ENCODE data around the gene KCNJ10.
A peak's percentile ranks its signal among the peaks of the same experiment; 100 is the strongest.

The KCNJ10 gene

GRCh38 chr1:160070243-160071163 is 543 bp upstream of the KCNJ10 start:
- peak overlapping the region; percentile 33 for H3K4me3 ChIP-seq (replicated peaks; ENCODE audit: low read depth, low read length)
- no peak for TF ChIP-seq CTCF (IDR thresholded peaks at IDR 0.05; ENCODE audit: low read depth, low read length, missing control alignments)
- no peak for DNase-seq (ENCODE audit: extremely low read depth, low read depth)

- TF ChIP-seq CTCF (IDR thresholded peaks at IDR 0.05; ENCODE audit: low read depth, low read length, missing control alignments): no peak
- DNase-seq (ENCODE audit: extremely low read depth, low read depth): no peak
- H3K4me3 ChIP-seq (replicated peaks; ENCODE audit: low read depth, low read length): no peak overlapping the region
These were observed 1.7 kb downstream of the KCNJ10 start for GRCh38 chr1:160068225-160068624.

GRCh38 chr1:160066829-160067745 is 2.9 kb downstream of the KCNJ10 start:
- H3K4me3 ChIP-seq (replicated peaks; ENCODE audit: low read depth, low read length): no peak overlapping the region

GRCh38 chr1:160064746-160065145 is 5.2 kb downstream of the KCNJ10 start:
- no peak for TF ChIP-seq CTCF (IDR thresholded peaks at IDR 0.05; ENCODE audit: low read depth, low read length, missing control alignments)
- no peak overlapping the region for H3K4me3 ChIP-seq (replicated peaks; ENCODE audit: low read depth, low read length)
- DNase-seq (ENCODE audit: extremely low read depth, low read depth): no peak

More at GRCh38 chr1:160066829-160067745, 2.9 kb downstream of the KCNJ10 start:
- TF ChIP-seq CTCF (IDR thresholded peaks at IDR 0.05; ENCODE audit: low read depth, low read length, missing control alignments): no peak
- DNase-seq (ENCODE audit: extremely low read depth, low read depth): no peak

- no peak for DNase-seq (ENCODE audit: extremely low read depth, low read depth)
- H3K4me3 ChIP-seq (replicated peaks; ENCODE audit: low read depth, low read length): no peak overlapping the region
- TF ChIP-seq CTCF (IDR thresholded peaks at IDR 0.05; ENCODE audit: low read depth, low read length, missing control alignments): no peak
These were observed 5.8 kb downstream of the KCNJ10 start for GRCh38 chr1:160064164-160064563.

- TF ChIP-seq CTCF (IDR thresholded peaks at IDR 0.05; ENCODE audit: low read depth, low read length, missing control alignments): no peak
- no peak for DNase-seq (ENCODE audit: extremely low read depth, low read depth)
- no peak overlapping the region for H3K4me3 ChIP-seq (replicated peaks; ENCODE audit: low read depth, low read length)
These were observed 6.8 kb downstream of the KCNJ10 start for GRCh38 chr1:160063176-160063575.

All from HFF-Myc (cell line).